CD4-positive, alpha-beta memory T cell (primary cell): Measurements from ENCODE around the gene RNASE7. TPM values are rescaled to one million over a fixed set of nuclear protein-coding genes. Genes with fewer than 3 reads are reported as not detected.
A peak's percentile ranks its signal among the peaks of the same experiment; 100 is the strongest.

ENCODE experiments used
- CTCF ChIA-PET: fragments of 350-600 bp; sonication (Branson Sonifier 250); formaldehyde crosslinking; loops from one replicate; lab custom pipeline; 2021; ENCODE audit warnings: inconsistent platforms; ENCODE audit not compliant: partially characterized antibody; lab: Charles Lee
- POLR2A ChIA-PET: fragments of 350-600 bp; sonication (Branson Sonifier 250); formaldehyde crosslinking; loops from one replicate; lab custom pipeline; 2021; ENCODE audit not compliant: partially characterized antibody; lab: Charles Lee
- DNase-seq, 5 donors: peaks; one replicate each; pipeline versions ENCODE4 v3.0.0 to v3.0.0-alpha.2; 2020 to 2022; ENCODE audit warnings: mixed read lengths in 1 of 5
- H3K27ac ChIP-seq: one replicate; pipeline ENCODE4 v1.7.0; 2013; ENCODE audit warnings: low read depth, low read length
- H3K27me3 ChIP-seq: 2 replicates; pipeline ENCODE4 v1.7.0; 2013; ENCODE audit warnings: mild to moderate bottlenecking, low read length, moderate library complexity; ENCODE audit not compliant: insufficient read depth
- H3K36me3 ChIP-seq: 2 replicates; pipeline ENCODE4 v1.7.0; 2013; ENCODE audit warnings: mild to moderate bottlenecking, low read length, moderate library complexity; ENCODE audit not compliant: insufficient read depth
- H3K4me1 ChIP-seq: 2 replicates; pipeline ENCODE4 v1.7.0; 2013; ENCODE audit warnings: mild to moderate bottlenecking, low read length, moderate library complexity; ENCODE audit not compliant: insufficient read depth
- H3K4me3 ChIP-seq, 2 donors: one replicate each; pipeline ENCODE4 v1.7.0; 2013; ENCODE audit warnings: low read length in 2 of 2, mild to moderate bottlenecking in 1 of 2
- H3K9me3 ChIP-seq, 2 donors: one replicate each; pipeline ENCODE4 v1.7.0; 2013; ENCODE audit warnings: low read length in 2 of 2, control low read depth in 1 of 2; ENCODE audit not compliant: control insufficient read depth in 1 of 2
- H3K27ac Mint-ChIP-seq, 7 donors: one replicate each; pipeline ENCODE4 v1.8.0; 2020 to 2021; ENCODE audit warnings: mixed read lengths in 7 of 7, mild to moderate bottlenecking in 6 of 7, inconsistent platforms in 3 of 7, moderate library complexity in 3 of 7
- H3K27me3 Mint-ChIP-seq, 2 donors: one replicate each; pipeline ENCODE4 v1.8.0; 2020 to 2021; ENCODE audit warnings: mixed read lengths in 2 of 2
- H3K36me3 Mint-ChIP-seq, 2 donors: one replicate each; pipeline ENCODE4 v1.8.0; 2020 to 2021; ENCODE audit warnings: mixed read lengths in 2 of 2, inconsistent platforms in 1 of 2, mild to moderate bottlenecking in 1 of 2
- H3K4me1 Mint-ChIP-seq, 4 donors: one replicate each; pipeline ENCODE4 v1.8.0; 2020 to 2021; ENCODE audit warnings: mixed read lengths in 4 of 4, mild to moderate bottlenecking in 1 of 4
- H3K4me3 Mint-ChIP-seq, 8 donors: one replicate each; pipeline ENCODE4 v1.8.0; 2020 to 2021; ENCODE audit warnings: mixed read lengths in 8 of 8, mild to moderate bottlenecking in 7 of 8, moderate library complexity in 6 of 8, inconsistent platforms in 3 of 8
- H3K9me3 Mint-ChIP-seq, 8 donors: one replicate each; pipeline ENCODE4 v1.8.0; 2020 to 2021; ENCODE audit warnings: mixed read lengths in 8 of 8, mild to moderate bottlenecking in 5 of 8, inconsistent platforms in 3 of 8, moderate library complexity in 1 of 8
- intact Hi-C: fragments of 100-400 bp; cut with micrococcal nuclease; formaldehyde crosslinking; loops from one replicate; pipeline ENCODE4 v1.15.1; 2023
- polyA plus RNA-seq, 2 donors: library from polyadenylated mRNA; unstranded; fragments of 300-500 nt; fragmentation: Illumina TruSeq; gene quantifications; one replicate each; pipeline ENCODE4 v1.2.3, GENCODE V29; 2021
- total RNA-seq, 2 experiments: library from RNA; stranded (reverse); gene quantifications; one replicate each; pipeline ENCODE4 v1.2.3, GENCODE V29; 2021

Gene RNASE7
- total and polyA plus RNA-seq, 4 experiments from 2014 or later = not detected

DNA sequence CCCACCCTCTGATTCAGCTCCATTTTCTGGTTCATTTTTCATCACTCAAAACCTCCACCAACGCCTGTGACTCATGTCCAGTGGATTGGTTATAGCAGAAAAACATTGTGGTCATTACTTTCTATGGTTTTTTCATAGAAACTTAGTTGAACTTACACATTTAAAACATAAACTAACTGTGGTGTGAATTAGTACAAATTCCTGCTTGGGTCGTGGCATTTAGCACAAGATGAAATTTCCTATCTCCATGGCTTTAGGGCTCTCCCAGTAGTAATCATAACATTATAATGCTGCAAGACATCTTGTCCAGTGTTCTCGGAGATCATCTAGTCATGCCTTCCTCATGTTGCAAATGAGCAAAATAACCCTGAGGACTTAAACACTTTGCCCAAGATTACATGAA is 7.1 kb downstream of the RNASE7 start:
- Mint-ChIP-seq H3K27ac (no peak overlapping the region), H3K9me3 (no peaks in the 10 kb centered on the region), H3K4me1 (peaks cover 6 to 14% (median 9%) of the 10 kb centered on the region in 4 donors), H3K27me3 (peaks cover 3 to 8% of the 10 kb centered on the region in 2 donors), H3K36me3 (no peaks in the 10 kb centered on the region), H3K4me3 (no peak overlapping the region)
- Histone ChIP-seq H3K4me3 (no peak overlapping the region), H3K36me3 (no peaks in the 10 kb centered on the region), H3K9me3 (no peaks in the 10 kb centered on the region), H3K4me1 (peaks cover 8% of the 10 kb centered on the region), H3K27me3 (peaks cover 3% of the 10 kb centered on the region), H3K27ac (no peak overlapping the region)
- POLR2A ChIA-PET = no interaction called here
- intact Hi-C loops = no loop called here
- CTCF ChIA-PET = interaction anchor here (1.9 to 3.9 kb wide), 2 partner anchors 34 kb away, joined by 11 to 36 read pairs; no protein-coding TSS in a partner anchor
- DNase-seq = no peak

DNA sequence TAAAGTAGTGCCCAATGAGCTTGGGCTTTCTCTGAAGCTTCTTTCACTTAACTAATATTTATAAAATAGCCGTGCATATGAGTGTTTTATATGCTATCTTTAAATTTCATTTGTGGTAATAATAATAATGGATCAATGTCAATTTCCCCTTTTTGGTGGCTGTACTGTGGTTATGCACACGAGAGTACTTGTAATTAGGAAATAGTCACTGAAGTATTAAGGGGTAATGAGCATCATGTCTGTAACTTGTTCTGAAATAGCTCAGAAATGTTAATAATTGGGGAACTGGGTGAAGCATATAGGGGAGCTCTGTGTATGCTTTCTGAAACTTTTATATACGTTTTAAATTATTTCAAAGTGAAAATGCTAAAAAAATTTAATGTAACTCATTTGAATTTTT is 8.4 kb downstream of the RNASE7 start:
- peaks cover 0 to 4% (median under 1%) of the 10 kb centered on the region in 4 donors for H3K4me1 Mint-ChIP-seq
- H3K27me3 Mint-ChIP-seq = peaks cover 3 to 8% of the 10 kb centered on the region in 2 donors
- Histone ChIP-seq H3K27ac (no peak overlapping the region), H3K36me3 (no peaks in the 10 kb centered on the region), H3K9me3 (no peaks in the 10 kb centered on the region), H3K4me1 (no peaks in the 10 kb centered on the region), H3K4me3 (no peak overlapping the region), H3K27me3 (peaks cover 3% of the 10 kb centered on the region)
- no peaks in the 10 kb centered on the region for H3K36me3 Mint-ChIP-seq
- POLR2A ChIA-PET = interaction anchor here (1.2 kb wide), 1 partner anchor 36 kb away, joined by 3 read pairs; no protein-coding TSS in a partner anchor
- no peak overlapping the region for H3K27ac Mint-ChIP-seq
- H3K4me3 Mint-ChIP-seq = no peak overlapping the region
- no peak for DNase-seq
- CTCF ChIA-PET = interaction anchor here (1.3 to 1.9 kb wide), 3 partner anchors 10 to 41 kb away, joined by 3 to 11 read pairs (median 4); no protein-coding TSS in a partner anchor
- intact Hi-C loops = no loop called here
- H3K9me3 Mint-ChIP-seq = no peaks in the 10 kb centered on the region

GRCh38 chr14:21053184-21054122 is 11.3 kb downstream of the RNASE7 start:
- H3K9me3 Mint-ChIP-seq = no peaks in the 10 kb centered on the region
- Histone ChIP-seq H3K4me3 (no peak overlapping the region), H3K4me1 (no peaks in the 10 kb centered on the region), H3K9me3 (no peaks in the 10 kb centered on the region), H3K27ac (no peak overlapping the region), H3K36me3 (no peaks in the 10 kb centered on the region), H3K27me3 (no peaks in the 10 kb centered on the region)
- POLR2A ChIA-PET = no interaction called here
- H3K4me1 Mint-ChIP-seq = peaks cover 0 to 4% (median under 1%) of the 10 kb centered on the region in 4 donors
- DNase-seq = no peak
- H3K4me3 Mint-ChIP-seq = no peak overlapping the region
- CTCF ChIA-PET = interaction anchor here (1.3 kb wide), 1 partner anchor 39 kb away, joined by 7 read pairs; no protein-coding TSS in a partner anchor
- intact Hi-C loops = no loop called here
- H3K36me3 Mint-ChIP-seq = no peaks in the 10 kb centered on the region
- H3K27me3 Mint-ChIP-seq = peaks cover 3 to 12% of the 10 kb centered on the region in 2 donors
- peak overlapping the region in 1 of 7 donors; percentile 8 for H3K27ac Mint-ChIP-seq

GRCh38 chr14:21054123-21054767 is 12.1 kb downstream of the RNASE7 start:
- no peaks in the 10 kb centered on the region for H3K9me3 Mint-ChIP-seq
- H3K4me1 Mint-ChIP-seq = peaks cover 0 to 4% (median under 1%) of the 10 kb centered on the region in 4 donors
- H3K4me1 ChIP-seq = no peaks in the 10 kb centered on the region
- no peak overlapping the region for H3K4me3 ChIP-seq
- ChIA-PET CTCF (interaction anchor here (1.3 kb wide), 1 partner anchor 39 kb away, joined by 7 read pairs; no protein-coding TSS in a partner anchor), POLR2A (no interaction called here)
- no peak overlapping the region for H3K4me3 Mint-ChIP-seq
- H3K27ac Mint-ChIP-seq = peak overlapping the region in 1 of 7 donors; percentile 8
- H3K27me3 ChIP-seq = no peaks in the 10 kb centered on the region
- no peak overlapping the region for H3K27ac ChIP-seq
- H3K9me3 ChIP-seq = no peaks in the 10 kb centered on the region
- peaks cover 3 to 9% of the 10 kb centered on the region in 2 donors for H3K27me3 Mint-ChIP-seq
- intact Hi-C loops = no loop called here
- H3K36me3 ChIP-seq = no peaks in the 10 kb centered on the region
- no peaks in the 10 kb centered on the region for H3K36me3 Mint-ChIP-seq
- no peak for DNase-seq

DNA sequence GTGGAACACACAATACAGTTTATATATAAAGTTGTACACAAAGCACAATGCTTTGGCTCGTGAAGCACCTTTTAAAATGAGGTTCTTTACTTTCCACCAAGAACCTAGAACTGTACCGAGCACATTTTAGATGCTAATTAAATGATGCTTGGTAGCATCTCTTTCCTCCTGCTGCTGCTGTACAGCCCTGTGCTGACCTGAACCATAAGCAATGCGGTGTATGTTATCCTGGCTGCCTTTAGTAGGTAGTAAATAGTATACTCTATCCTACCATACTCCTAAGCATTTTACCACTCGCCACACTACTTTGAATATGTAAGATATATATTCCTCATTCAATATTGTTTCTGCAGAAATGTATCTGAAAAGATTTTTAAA is 12.6 kb downstream of the RNASE7 start:
- Mint-ChIP-seq H3K4me3 (no peak overlapping the region), H3K27me3 (peaks cover 3 to 7% of the 10 kb centered on the region in 2 donors), H3K9me3 (no peaks in the 10 kb centered on the region), H3K4me1 (peaks cover 0 to 4% (median under 1%) of the 10 kb centered on the region in 4 donors), H3K36me3 (no peaks in the 10 kb centered on the region), H3K27ac (no peak overlapping the region)
- ChIA-PET POLR2A (no interaction called here), CTCF (no interaction called here)
- Histone ChIP-seq H3K4me3 (no peak overlapping the region), H3K27ac (no peak overlapping the region), H3K4me1 (no peaks in the 10 kb centered on the region), H3K27me3 (no peaks in the 10 kb centered on the region), H3K9me3 (no peaks in the 10 kb centered on the region), H3K36me3 (no peaks in the 10 kb centered on the region)
- intact Hi-C loops = no loop called here
- DNase-seq = no peak

GRCh38 chr14:21055432-21056117 is 13.4 kb downstream of the RNASE7 start:
- peaks cover 0 to 4% (median under 1%) of the 10 kb centered on the region in 4 donors for H3K4me1 Mint-ChIP-seq
- Histone ChIP-seq H3K27ac (no peak overlapping the region), H3K9me3 (no peaks in the 10 kb centered on the region), H3K4me3 (no peak overlapping the region), H3K27me3 (no peaks in the 10 kb centered on the region), H3K4me1 (no peaks in the 10 kb centered on the region), H3K36me3 (no peaks in the 10 kb centered on the region)
- H3K36me3 Mint-ChIP-seq = no peaks in the 10 kb centered on the region
- ChIA-PET CTCF (interaction anchor here (1.8 to 3.9 kb wide), 2 partner anchors 13 to 41 kb away, joined by 8 to 22 read pairs; no protein-coding TSS in a partner anchor), POLR2A (no interaction called here)
- intact Hi-C loops = no loop called here
- H3K27ac Mint-ChIP-seq = no peak overlapping the region
- H3K27me3 Mint-ChIP-seq = peaks cover 9 to 10% of the 10 kb centered on the region in 2 donors
- no peak for DNase-seq
- H3K4me3 Mint-ChIP-seq = no peak overlapping the region
- no peaks in the 10 kb centered on the region for H3K9me3 Mint-ChIP-seq
